IPS-18c (cell line): ENCODE results near the gene SYT4.

Experiments
- H3K4me3 ChIP-seq: 2 replicates; pipeline ENCODE4 v1.7.0; 2013; ENCODE audit warnings: low read depth, mild to moderate bottlenecking, low read length, moderate library complexity; ENCODE audit not compliant: insufficient read depth
- H3K9me3 ChIP-seq: one replicate; pipeline ENCODE4 v1.6.1; 2013; ENCODE audit warnings: mild to moderate bottlenecking, low read length, moderate library complexity; ENCODE audit not compliant: control insufficient read depth, insufficient read depth

The SYT4 gene

GRCh38 chr18:43247944-43248343, 29.3 kb downstream of the SYT4 start:
- H3K9me3 ChIP-seq = no peaks in the 10 kb centered on the region
- no peak overlapping the region for H3K4me3 ChIP-seq

- no peak overlapping the region; the same call in 1 of the 2 replicates for H3K4me3 ChIP-seq
- no peaks in the 10 kb centered on the region for H3K9me3 ChIP-seq
These were observed 38.9 kb downstream of the SYT4 start for GRCh38 chr18:43238429-43238828.

GRCh38 chr18:43236921-43237320, 40.4 kb downstream of the SYT4 start:
- H3K4me3 ChIP-seq = no peak overlapping the region
- no peaks in the 10 kb centered on the region for H3K9me3 ChIP-seq

- H3K9me3 ChIP-seq = no peaks in the 10 kb centered on the region
- H3K4me3 ChIP-seq = no peak overlapping the region
These were observed 42.4 kb downstream of the SYT4 start for GRCh38 chr18:43234889-43235288.

- H3K4me3 ChIP-seq = no peak overlapping the region
These were observed 54.8 kb downstream of the SYT4 start for GRCh38 chr18:43222501-43222900.

GRCh38 chr18:43220691-43221090, 56.6 kb downstream of the SYT4 start:
- no peaks in the 10 kb centered on the region for H3K9me3 ChIP-seq
- no peak overlapping the region for H3K4me3 ChIP-seq

More at GRCh38 chr18:43222501-43222900, 54.8 kb downstream of the SYT4 start:
- H3K9me3 ChIP-seq = peaks cover 2% of the 10 kb centered on the region
